ENCODE measurements around the gene TOMM34. TPM values are rescaled to one million over a fixed set of nuclear protein-coding genes. Genes with fewer than 3 reads are reported as not detected.

TOMM34 gene
- total and polyA plus RNA-seq, 2 experiments from 2014 or later = 63.4 to 63.8 TPM

DNA sequence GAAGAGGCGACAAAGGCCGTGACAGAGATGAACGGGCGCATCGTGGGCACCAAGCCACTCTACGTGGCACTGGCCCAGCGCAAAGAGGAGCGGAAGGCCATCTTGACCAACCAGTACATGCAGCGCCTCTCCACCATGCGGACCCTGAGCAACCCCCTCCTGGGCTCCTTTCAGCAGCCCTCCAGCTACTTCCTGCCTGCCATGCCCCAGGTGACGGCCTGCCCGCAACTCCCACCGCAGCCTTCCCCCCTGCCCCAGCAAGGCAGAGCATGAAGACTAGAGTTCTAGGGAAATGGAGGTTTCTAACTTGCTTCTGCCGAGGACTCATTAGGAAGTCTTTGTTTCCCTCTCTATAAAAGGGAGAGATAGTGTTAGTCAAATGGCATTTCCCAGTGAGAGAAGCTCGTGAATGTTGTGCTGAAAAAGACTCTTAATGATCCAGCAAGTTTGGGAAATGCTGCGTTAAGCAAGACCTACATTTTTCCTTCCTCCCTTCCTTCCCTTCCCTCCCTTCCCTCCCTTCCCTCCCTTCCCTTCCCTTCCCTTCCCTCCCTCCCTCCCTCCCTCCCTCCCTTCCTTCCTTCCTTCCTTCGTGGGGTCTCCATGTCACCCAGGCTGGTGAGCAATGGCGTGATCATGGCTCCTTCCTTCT lies 29.6 kb downstream of the TOMM34 start:
- no peak overlapping the region for H3K4me2 ChIP-seq (ENCODE audit: unreplicated experiment)

DNA sequence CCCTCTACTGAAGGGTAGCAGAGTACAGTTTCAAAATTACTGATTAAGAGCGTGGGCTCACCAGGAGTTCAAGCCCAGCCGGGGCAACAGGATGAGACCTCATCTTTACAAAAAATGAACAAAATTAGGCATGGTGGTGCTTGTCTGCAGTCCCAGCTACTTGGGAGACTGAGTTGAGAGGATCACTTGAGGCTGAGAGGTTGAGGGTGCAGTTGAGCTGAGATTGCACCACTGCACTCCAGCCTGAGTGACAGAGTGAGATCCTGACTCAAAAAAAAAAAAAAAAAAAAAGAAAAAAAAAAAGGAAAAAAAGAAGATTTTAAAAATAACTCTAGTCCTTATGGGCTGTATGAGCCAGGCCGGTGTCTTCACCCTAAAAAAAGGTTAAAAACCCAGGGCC lies 31.6 kb downstream of the TOMM34 start:
- Histone ChIP-seq H3K79me2 (ENCODE audit: insufficient read depth) (no peaks in the 10 kb centered on the region), H4K20me1 (ENCODE audit: insufficient read depth) (no peaks in the 10 kb centered on the region), H3K36me3 (ENCODE audit: low read depth) (no peaks in the 10 kb centered on the region; the same call in 1 of the 2 replicates), H3F3A (ENCODE audit: insufficient read depth) (no peaks in the 10 kb centered on the region), H3K9ac (no peak overlapping the region), H3K4me3 (no peak overlapping the region), H3K27me3 (replicated peaks; ENCODE audit: insufficient read depth) (no peaks in the 10 kb centered on the region), H3K9me2 (ENCODE audit: insufficient read depth) (no peaks in the 10 kb centered on the region), H3K4me1 (ENCODE audit: insufficient read depth) (no peaks in the 10 kb centered on the region), H3K9me3 (ENCODE audit: low read depth) (no peaks in the 10 kb centered on the region), H3K4me2 (ENCODE audit: unreplicated experiment) (no peak overlapping the region), H3K27ac (no peak overlapping the region), H2AFZ (no peak overlapping the region)
- in situ Hi-C loops (cut with MboI) = no loop called here
- TF ChIP-seq EZH2phosphoT487 (IDR thresholded peaks at IDR 0.05; ENCODE audit: insufficient read depth, low read depth) (no peak), EZH2 (IDR thresholded peaks at IDR 0.05; ENCODE audit: insufficient read depth, poor library complexity, severe bottlenecking) (no peak)
- DNase-seq = no peak
- 89% methylated on average over 3 of the region's 3 CpGs for WGBS, 2 experiments (ENCODE audit: low coverage in 1 of 2, low lambda C conversion rate in 2 of 2, missing lambda C conversion rate in 2 of 2)

More for the DNA sequence above, 29.6 kb downstream of the TOMM34 start:
- 92 to 96% methylated on average over 17 to 18 of the region's 18 CpGs for WGBS, 2 experiments (ENCODE audit: low coverage in 1 of 2, low lambda C conversion rate in 2 of 2, missing lambda C conversion rate in 2 of 2)
- no peak overlapping the region for H3K9ac ChIP-seq
- no peak overlapping the region for H3K27ac ChIP-seq
- no peak overlapping the region for H3K4me3 ChIP-seq
- H2AFZ ChIP-seq = no peak overlapping the region
- in situ Hi-C loops (cut with MboI) = no loop called here
- no peaks in the 10 kb centered on the region for H4K20me1 ChIP-seq (ENCODE audit: insufficient read depth)
- DNase-seq = no peak
- no peaks in the 10 kb centered on the region for H3K79me2 ChIP-seq (ENCODE audit: insufficient read depth)
- no peak for TF ChIP-seq EZH2 (IDR thresholded peaks at IDR 0.05; ENCODE audit: insufficient read depth, poor library complexity, severe bottlenecking)
- no peak for TF ChIP-seq EZH2phosphoT487 (IDR thresholded peaks at IDR 0.05; ENCODE audit: insufficient read depth, low read depth)
- no peaks in the 10 kb centered on the region for H3K9me2 ChIP-seq (ENCODE audit: insufficient read depth)
- H3K36me3 ChIP-seq (ENCODE audit: low read depth) = no peaks in the 10 kb centered on the region; the same call in 1 of the 2 replicates
- H3F3A ChIP-seq (ENCODE audit: insufficient read depth) = no peaks in the 10 kb centered on the region
- no peaks in the 10 kb centered on the region for H3K9me3 ChIP-seq (ENCODE audit: low read depth)
- no peaks in the 10 kb centered on the region for H3K27me3 ChIP-seq (replicated peaks; ENCODE audit: insufficient read depth)
- H3K4me1 ChIP-seq (ENCODE audit: insufficient read depth) = no peaks in the 10 kb centered on the region

DNA sequence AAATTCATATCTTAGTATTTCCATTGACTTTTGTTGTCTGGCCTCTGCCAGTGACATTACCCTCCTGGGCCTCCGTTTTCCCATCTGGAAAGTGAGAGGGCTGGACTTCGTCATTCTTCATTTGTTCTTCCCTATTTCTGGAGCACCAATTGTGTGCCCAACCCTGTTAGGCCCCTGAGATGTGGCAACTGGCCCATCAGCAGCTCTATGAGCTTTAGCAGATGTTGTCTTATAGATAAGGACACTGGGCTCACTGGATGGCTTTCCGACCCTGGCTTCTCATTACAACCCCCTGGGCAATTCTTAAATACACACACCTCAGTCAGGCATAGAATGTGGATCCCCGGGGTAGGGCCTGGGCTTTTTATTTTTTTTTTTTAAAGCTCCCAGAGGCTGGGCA lies 35.7 kb downstream of the TOMM34 start:
- WGBS, 2 experiments (ENCODE audit: low coverage in 1 of 2, low lambda C conversion rate in 2 of 2, missing lambda C conversion rate in 2 of 2) = 82 to 83% methylated on average over 4 of the region's 4 CpGs
- Histone ChIP-seq H2AFZ (no peak overlapping the region), H3K9ac (no peak overlapping the region), H3K9me2 (ENCODE audit: insufficient read depth) (no peaks in the 10 kb centered on the region), H3K79me2 (ENCODE audit: insufficient read depth) (no peaks in the 10 kb centered on the region), H4K20me1 (ENCODE audit: insufficient read depth) (no peaks in the 10 kb centered on the region), H3K9me3 (ENCODE audit: low read depth) (no peaks in the 10 kb centered on the region), H3K27me3 (replicated peaks; ENCODE audit: insufficient read depth) (no peaks in the 10 kb centered on the region), H3K4me2 (ENCODE audit: unreplicated experiment) (no peak overlapping the region), H3K4me1 (ENCODE audit: insufficient read depth) (no peaks in the 10 kb centered on the region), H3K4me3 (no peak overlapping the region), H3K36me3 (ENCODE audit: low read depth) (no peaks in the 10 kb centered on the region), H3F3A (ENCODE audit: insufficient read depth) (no peaks in the 10 kb centered on the region), H3K27ac (no peak overlapping the region)
- TF ChIP-seq EZH2phosphoT487 (IDR thresholded peaks at IDR 0.05; ENCODE audit: insufficient read depth, low read depth) = no peak
- no peak for TF ChIP-seq EZH2 (IDR thresholded peaks at IDR 0.05; ENCODE audit: insufficient read depth, poor library complexity, severe bottlenecking)
- no peak for DNase-seq
- in situ Hi-C loops (cut with MboI) = no loop called here

DNA sequence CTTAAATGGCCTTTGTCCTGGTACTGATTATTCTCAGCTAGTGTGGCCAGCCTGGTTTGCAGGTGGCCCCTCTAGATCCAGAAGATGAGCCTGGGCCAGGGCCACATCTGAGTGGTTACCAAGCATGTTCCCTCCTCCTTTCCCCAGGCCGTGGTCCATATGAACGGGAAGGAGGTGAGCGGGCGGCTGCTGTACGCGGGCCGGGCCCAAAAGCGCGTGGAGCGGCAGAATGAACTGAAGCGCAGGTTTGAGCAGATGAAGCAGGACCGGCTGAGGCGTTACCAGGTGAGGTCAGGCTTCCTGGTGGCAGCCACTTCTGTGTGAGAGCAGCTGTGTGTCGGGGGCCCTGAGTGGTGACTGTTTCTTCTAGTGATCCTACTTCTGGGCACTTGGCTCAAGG lies 38.8 kb downstream of the TOMM34 start:
- H3K9me2 ChIP-seq (ENCODE audit: insufficient read depth) = no peaks in the 10 kb centered on the region
- H3K79me2 ChIP-seq (ENCODE audit: insufficient read depth) = no peaks in the 10 kb centered on the region
- H3K27ac ChIP-seq = no peak overlapping the region
- TF ChIP-seq EZH2phosphoT487 (IDR thresholded peaks at IDR 0.05; ENCODE audit: insufficient read depth, low read depth) = no peak
- TF ChIP-seq EZH2 (IDR thresholded peaks at IDR 0.05; ENCODE audit: insufficient read depth, poor library complexity, severe bottlenecking) = no peak
- no peak overlapping the region for H2AFZ ChIP-seq
- DNase-seq = no peak
- H3K9me3 ChIP-seq (ENCODE audit: low read depth) = no peaks in the 10 kb centered on the region
- H4K20me1 ChIP-seq (ENCODE audit: insufficient read depth) = no peaks in the 10 kb centered on the region
- H3K4me2 ChIP-seq (ENCODE audit: unreplicated experiment) = no peak overlapping the region
- no peak overlapping the region for H3K9ac ChIP-seq
- no peaks in the 10 kb centered on the region for H3K4me1 ChIP-seq (ENCODE audit: insufficient read depth)
- 99 to 100% methylated on average over 14 of the region's 14 CpGs for WGBS, 2 experiments (ENCODE audit: low coverage in 1 of 2, low lambda C conversion rate in 2 of 2, missing lambda C conversion rate in 2 of 2)
- H3F3A ChIP-seq (ENCODE audit: insufficient read depth) = no peaks in the 10 kb centered on the region
- in situ Hi-C loops (cut with MboI) = no loop called here
- no peaks in the 10 kb centered on the region for H3K36me3 ChIP-seq (ENCODE audit: low read depth)
- H3K27me3 ChIP-seq (replicated peaks; ENCODE audit: insufficient read depth) = no peaks in the 10 kb centered on the region
- no peak overlapping the region for H3K4me3 ChIP-seq
